SJSA1 (cell line): Measurements from ENCODE around the gene TMEM109. TPM values are rescaled to one million over a fixed set of nuclear protein-coding genes. Genes with fewer than 3 reads are reported as not detected.

Experiments
- DNase-seq, 2 experiments: peaks; one replicate each; pipeline ENCODE4 v3.0.0-alpha.2; 2015 to 2020; ENCODE audit warnings: low spot score in 2 of 2, low read depth in 1 of 2
- H3K27ac ChIP-seq: fragments of 250-450 bp; sonication (Bioruptor Pico); 2 replicates; pipeline ENCODE4 v1.5.1; 2020; ENCODE audit warnings: mild to moderate bottlenecking, moderate library complexity
- H3K27me3 ChIP-seq: fragments of 250-450 bp; sonication (Bioruptor Pico); replicated peaks from 2 replicates; pipeline ENCODE4 v1.5.1; 2020; ENCODE audit warnings: mild to moderate bottlenecking, moderate library complexity
- H3K36me3 ChIP-seq: fragments of 250-450 bp; sonication (Bioruptor Pico); 2 replicates; pipeline ENCODE4 v1.5.1; 2020; ENCODE audit warnings: mild to moderate bottlenecking
- H3K4me1 ChIP-seq: fragments of 250-450 bp; sonication (Bioruptor Pico); replicated peaks from 2 replicates; pipeline ENCODE4 v1.6.1; 2021; ENCODE audit warnings: mild to moderate bottlenecking
- H3K4me3 ChIP-seq: fragments of 250-450 bp; sonication (Bioruptor Pico); 2 replicates; pipeline ENCODE4 v1.5.1; 2020; ENCODE audit warnings: mild to moderate bottlenecking
- H3K9me3 ChIP-seq: fragments of 250-450 bp; sonication (Bioruptor Pico); replicated peaks from 2 replicates; pipeline ENCODE4 v1.5.1; 2020; ENCODE audit warnings: mild to moderate bottlenecking
- total RNA-seq: library from RNA; depleted of rRNA; stranded (reverse); fragments of >200 nt; shearing (Covaris generic); gene quantifications from 2 replicates; pipeline ENCODE4 v1.2.3, GENCODE V29; 2014

TMEM109 gene
- total RNA-seq, 1 experiment from 2014 or later, result 136 TPM

DNA sequence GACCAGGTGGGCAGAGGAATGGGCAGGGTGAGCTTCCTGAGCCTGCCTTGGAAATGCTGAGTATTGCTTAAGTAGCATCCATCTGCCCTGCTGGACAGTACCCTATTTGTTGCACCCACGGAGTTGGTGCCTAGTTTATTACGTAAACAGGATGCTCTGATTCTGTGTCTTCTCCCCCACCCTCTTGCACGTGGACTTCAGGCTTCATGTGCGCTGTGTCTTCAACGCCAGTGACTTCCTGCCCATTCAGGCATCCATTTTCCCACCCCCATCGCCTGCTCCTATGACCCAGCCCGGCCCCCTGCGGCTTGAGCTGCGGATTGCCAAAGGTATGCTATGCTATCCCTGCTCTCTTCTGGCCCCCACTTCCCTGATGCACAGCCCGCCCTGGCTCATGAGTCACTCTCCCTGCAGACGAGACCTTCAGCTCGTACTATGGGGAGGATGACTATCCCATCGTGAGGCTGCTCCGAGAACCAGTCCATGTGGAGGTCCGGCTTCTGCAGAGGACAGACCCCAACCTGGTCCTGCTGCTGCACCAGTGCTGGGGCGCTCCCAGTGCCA is 40.9 kb upstream of the TMEM109 start:
- no peak overlapping the region for H3K27ac ChIP-seq

DNA sequence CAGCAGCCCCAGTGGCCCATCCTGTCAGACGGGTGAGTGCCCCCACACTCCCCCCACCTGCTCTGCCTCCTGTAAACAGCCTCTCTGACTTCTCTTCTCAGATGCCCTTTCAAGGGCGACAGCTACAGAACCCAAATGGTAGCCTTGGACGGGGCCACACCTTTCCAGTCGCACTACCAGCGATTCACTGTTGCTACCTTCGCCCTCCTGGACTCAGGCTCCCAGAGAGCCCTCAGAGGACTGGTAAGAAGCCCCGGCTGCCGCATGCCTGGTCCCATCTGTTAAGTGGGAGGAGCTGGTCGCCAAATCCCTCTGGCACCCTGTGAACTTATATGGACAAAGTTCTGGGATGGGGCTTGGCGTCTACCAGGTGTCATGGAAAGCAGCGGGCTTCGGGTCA is 40.4 kb upstream of the TMEM109 start:
- H3K4me1 ChIP-seq, result peaks cover 10% of the 10 kb centered on the region
- no peaks in the 10 kb centered on the region for H3K27me3 ChIP-seq
- H3K27ac ChIP-seq, result no peak overlapping the region
- no peaks in the 10 kb centered on the region for H3K36me3 ChIP-seq
- H3K4me3 ChIP-seq, result no peak overlapping the region
- DNase-seq, result no peak
- no peaks in the 10 kb centered on the region for H3K9me3 ChIP-seq

More for the DNA sequence above, 40.9 kb upstream of the TMEM109 start:
- peak; percentile 28 to 70 for DNase-seq
- Histone ChIP-seq H3K4me1 (peaks cover 10% of the 10 kb centered on the region), H3K9me3 (no peaks in the 10 kb centered on the region), H3K36me3 (no peaks in the 10 kb centered on the region), H3K27me3 (no peaks in the 10 kb centered on the region), H3K4me3 (no peak overlapping the region)

DNA sequence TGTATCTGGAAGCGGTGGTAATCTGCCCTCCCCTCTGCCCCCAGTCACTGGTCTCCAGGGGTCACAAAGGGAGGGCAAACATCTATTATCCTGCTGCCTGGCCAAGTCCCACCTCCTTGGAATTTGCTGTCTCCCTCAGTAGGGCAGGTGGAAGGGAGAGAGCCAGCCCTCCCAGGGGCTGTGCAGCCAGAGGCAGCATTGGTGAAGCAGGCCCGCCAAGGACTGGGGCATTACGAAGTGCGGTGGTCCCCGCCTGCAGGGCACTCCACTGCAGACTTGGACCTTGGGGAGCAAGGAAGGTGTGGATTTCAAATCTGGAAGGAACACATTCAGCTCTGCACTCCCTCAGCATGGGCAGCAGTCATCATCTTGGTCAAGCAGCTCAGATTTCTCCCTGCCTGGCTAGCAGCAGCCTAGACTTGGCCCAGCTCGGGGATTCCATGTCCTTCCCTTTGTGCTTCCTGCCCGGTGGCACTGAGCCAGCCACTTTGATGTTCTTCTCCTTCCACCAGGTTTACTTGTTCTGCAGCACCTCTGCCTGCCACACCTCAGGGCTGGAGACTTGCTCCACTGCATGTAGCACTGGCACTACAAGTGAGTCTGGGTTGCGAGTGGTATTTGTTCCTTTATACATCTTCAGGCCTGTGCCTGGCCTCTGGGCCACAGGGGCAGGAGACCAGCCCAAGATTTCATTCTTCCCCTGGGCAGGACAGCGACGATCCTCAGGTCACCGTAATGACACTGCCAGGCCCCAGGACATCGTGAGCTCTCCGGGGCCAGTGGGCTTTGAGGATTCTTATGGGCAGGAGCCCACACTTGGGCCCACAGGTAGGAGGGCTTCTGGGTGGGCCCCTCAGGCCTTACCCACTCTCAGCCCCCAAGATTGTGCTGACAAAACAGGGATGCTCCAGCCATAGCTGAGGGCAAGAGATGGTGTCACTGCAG is 39.3 kb upstream of the TMEM109 start:
- no peaks in the 10 kb centered on the region for H3K27me3 ChIP-seq
- no peak overlapping the region for H3K27ac ChIP-seq
- no peak for DNase-seq
- H3K36me3 ChIP-seq, result no peaks in the 10 kb centered on the region; the same call in 1 of the 2 replicates
- H3K9me3 ChIP-seq, result no peaks in the 10 kb centered on the region
- H3K4me3 ChIP-seq, result no peak overlapping the region
- H3K4me1 ChIP-seq, result peaks cover 10% of the 10 kb centered on the region

DNA sequence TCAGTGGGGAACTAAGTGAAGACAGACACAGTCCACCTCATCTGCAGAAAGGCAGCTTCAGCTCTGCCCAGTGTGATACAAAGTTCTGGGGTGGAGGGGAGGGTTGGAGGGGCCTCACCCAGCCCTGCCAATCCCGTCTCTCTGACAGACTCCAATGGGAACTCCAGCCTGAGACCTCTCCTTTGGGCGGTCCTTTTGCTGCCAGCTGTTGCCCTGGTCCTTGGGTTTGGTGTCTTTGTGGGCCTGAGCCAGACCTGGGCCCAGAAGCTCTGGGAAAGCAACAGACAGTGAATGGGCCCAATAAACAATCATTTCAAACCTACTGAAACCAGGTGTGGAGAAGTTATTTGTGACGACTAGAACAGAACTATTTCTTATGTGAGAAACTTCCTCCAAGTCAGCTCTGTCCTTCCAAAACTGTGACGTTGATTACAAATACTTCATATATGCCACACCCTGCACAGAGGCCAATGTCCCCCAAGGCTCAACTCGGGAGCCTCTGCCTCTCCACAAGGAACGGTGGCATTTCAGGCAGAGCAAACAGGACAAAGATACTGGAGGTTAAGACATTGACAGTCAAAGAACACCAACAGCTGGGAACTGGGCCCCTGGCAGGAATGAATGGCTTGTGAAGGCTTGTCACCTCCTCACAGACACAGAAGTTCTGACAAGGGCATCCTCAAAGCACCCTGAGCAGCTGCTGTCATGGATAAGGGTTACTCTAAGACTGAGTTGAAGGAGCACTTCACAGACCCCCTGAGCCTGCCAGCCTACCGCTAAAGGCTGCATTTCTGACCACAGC is 38.4 kb upstream of the TMEM109 start:
- DNase-seq, result no peak
- no peak overlapping the region for H3K27ac ChIP-seq
- H3K4me1 ChIP-seq, result peaks cover 10% of the 10 kb centered on the region
- no peaks in the 10 kb centered on the region for H3K27me3 ChIP-seq
- H3K36me3 ChIP-seq, result peaks cover 4% of the 10 kb centered on the region; the same call in 1 of the 2 replicates
- H3K4me3 ChIP-seq, result no peak overlapping the region
- H3K9me3 ChIP-seq, result no peaks in the 10 kb centered on the region

GRCh38 chr11:60876168-60876485 is 37.8 kb upstream of the TMEM109 start:
- Histone ChIP-seq H3K9me3 (no peaks in the 10 kb centered on the region), H3K27ac (no peak overlapping the region), H3K36me3 (peaks cover 4% of the 10 kb centered on the region; the same call in 1 of the 2 replicates), H3K4me1 (peaks cover 10% of the 10 kb centered on the region), H3K27me3 (no peaks in the 10 kb centered on the region), H3K4me3 (no peak overlapping the region)
- DNase-seq, result no peak

DNA sequence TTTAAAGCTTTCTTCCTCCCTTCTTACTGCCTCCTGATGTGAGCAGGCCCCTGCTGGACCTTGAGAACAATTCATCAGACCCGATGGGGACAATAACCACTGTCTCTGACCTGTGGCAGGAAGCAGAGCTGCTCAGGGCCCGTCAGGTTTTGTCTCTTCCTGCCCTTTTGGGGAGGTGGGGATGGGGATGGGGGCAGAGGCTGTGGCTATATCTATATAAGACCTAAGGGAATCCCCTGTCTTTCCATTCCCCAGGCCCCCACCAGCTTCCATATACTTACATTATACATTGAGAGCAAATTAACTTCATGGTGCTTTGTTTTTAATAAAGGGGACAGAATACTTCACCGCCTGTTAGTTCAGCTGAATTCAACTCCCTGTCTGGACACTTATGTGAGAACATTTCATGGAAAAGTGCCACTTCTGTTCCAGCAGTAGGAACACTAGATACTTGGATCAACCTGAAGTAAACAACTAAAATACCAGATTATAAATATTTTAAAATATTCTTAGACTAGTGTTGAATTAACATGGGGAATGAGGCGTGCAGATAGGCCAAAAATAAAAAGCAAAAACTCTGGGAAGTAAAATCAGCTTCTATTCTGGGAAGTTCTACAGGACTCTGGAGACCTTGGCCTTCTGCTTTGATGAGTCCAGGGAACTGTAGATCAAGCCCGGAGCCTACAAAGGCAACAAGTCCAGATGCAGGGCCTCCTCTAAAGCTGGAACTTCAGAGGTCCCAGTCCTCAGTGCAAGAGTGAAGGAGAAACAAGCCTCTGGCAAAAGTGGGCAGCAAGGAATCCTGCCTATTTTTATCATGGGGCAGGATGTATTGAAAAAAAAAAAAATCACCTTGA is 35.5 kb upstream of the TMEM109 start:
- H3K4me3 ChIP-seq, result no peak overlapping the region
- DNase-seq, result no peak
- H3K36me3 ChIP-seq, result peaks cover 4% of the 10 kb centered on the region; the same call in 1 of the 2 replicates
- H3K4me1 ChIP-seq, result peaks cover 2% of the 10 kb centered on the region
- H3K9me3 ChIP-seq, result no peaks in the 10 kb centered on the region
- no peaks in the 10 kb centered on the region for H3K27me3 ChIP-seq
- no peak overlapping the region for H3K27ac ChIP-seq

GRCh38 chr11:60879104-60879503 is 34.9 kb upstream of the TMEM109 start:
- Histone ChIP-seq H3K9me3 (no peaks in the 10 kb centered on the region), H3K36me3 (peaks cover 4% of the 10 kb centered on the region; the same call in 1 of the 2 replicates), H3K27ac (no peak overlapping the region), H3K27me3 (no peaks in the 10 kb centered on the region), H3K4me1 (no peaks in the 10 kb centered on the region), H3K4me3 (no peak overlapping the region)
- DNase-seq, result no peak

DNA sequence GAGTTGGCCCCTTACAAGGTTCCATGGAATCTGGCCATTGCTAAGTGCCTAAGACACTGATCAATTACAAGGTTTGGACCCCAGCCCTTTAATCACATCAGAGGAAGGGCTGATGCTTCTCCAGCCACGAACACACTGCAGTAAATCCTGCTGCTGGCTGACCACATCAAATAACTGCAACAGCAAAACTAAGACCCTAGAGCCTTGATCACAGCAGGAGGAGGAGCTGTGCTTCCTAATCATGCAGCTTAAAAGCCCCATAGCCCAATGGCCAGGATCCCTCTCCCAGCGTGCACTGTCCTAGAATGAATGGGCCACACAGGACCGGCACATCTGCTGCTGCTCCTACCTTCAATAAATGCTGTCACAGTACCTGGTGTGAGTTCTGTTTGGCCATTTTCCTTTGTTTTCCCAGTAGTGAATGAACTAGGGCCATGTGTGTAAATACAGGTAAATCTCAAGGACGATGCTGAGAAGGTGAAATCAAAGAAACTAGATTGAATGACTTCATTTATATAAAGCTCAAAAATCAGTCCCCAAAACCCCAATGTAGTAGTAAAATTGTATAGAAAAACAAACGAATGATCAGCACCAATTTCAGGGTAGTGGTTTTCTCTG is 33.9 kb upstream of the TMEM109 start:
- Histone ChIP-seq H3K9me3 (no peaks in the 10 kb centered on the region), H3K27me3 (no peaks in the 10 kb centered on the region), H3K27ac (no peak overlapping the region), H3K4me1 (no peaks in the 10 kb centered on the region), H3K36me3 (peaks cover 4% of the 10 kb centered on the region; the same call in 1 of the 2 replicates), H3K4me3 (no peak overlapping the region)
- no peak for DNase-seq

DNA sequence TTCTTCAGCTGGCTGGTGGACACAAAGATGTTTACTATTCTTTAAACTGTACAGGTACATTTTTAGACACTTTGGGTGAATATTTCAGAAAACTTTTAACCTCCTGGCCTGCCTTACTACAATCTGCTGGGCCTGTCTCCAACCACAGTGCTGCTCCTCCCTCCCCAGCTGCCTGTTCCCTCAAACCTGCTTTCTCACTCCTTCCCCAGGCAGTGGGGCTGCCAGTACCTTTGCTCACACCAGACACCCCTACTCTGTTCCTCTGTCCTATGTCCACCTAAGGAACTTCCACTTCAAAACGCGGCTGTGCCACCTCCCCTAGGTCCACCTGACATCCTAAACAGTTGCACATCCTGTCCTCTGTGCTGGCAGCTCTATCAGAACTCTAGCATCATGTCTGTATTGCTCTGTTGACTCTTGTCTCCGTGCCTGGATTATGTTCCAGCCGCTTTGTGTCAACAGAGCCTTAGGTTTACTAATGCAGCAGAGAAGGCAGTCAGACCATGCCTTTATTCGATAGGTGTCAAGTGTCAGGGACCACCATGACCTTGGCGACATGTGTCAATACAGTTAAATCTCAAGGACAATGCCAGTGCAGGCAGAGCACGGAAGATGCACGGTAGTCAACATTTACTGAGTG is 33.2 kb upstream of the TMEM109 start:
- H3K4me1 ChIP-seq, result no peaks in the 10 kb centered on the region
- H3K4me3 ChIP-seq, result no peak overlapping the region
- H3K9me3 ChIP-seq, result no peaks in the 10 kb centered on the region
- H3K36me3 ChIP-seq, result peaks cover 4% of the 10 kb centered on the region; the same call in 1 of the 2 replicates
- no peaks in the 10 kb centered on the region for H3K27me3 ChIP-seq
- DNase-seq, result no peak
- no peak overlapping the region for H3K27ac ChIP-seq

GRCh38 chr11:60887556-60887955 is 26.4 kb upstream of the TMEM109 start:
- Histone ChIP-seq H3K27ac (no peak overlapping the region), H3K9me3 (no peaks in the 10 kb centered on the region), H3K27me3 (no peaks in the 10 kb centered on the region), H3K4me3 (no peak overlapping the region), H3K4me1 (no peaks in the 10 kb centered on the region), H3K36me3 (peaks cover 15% of the 10 kb centered on the region)
- peak in 1 of 2 experiments; percentile 39 for DNase-seq

GRCh38 chr11:60889869-60890311 is 24.1 kb upstream of the TMEM109 start:
- H3K9me3 ChIP-seq, result no peaks in the 10 kb centered on the region
- DNase-seq, result no peak
- no peaks in the 10 kb centered on the region for H3K4me1 ChIP-seq
- peaks cover 39% of the 10 kb centered on the region for H3K36me3 ChIP-seq
- no peak overlapping the region for H3K27ac ChIP-seq
- H3K4me3 ChIP-seq, result no peak overlapping the region
- H3K27me3 ChIP-seq, result no peaks in the 10 kb centered on the region

DNA sequence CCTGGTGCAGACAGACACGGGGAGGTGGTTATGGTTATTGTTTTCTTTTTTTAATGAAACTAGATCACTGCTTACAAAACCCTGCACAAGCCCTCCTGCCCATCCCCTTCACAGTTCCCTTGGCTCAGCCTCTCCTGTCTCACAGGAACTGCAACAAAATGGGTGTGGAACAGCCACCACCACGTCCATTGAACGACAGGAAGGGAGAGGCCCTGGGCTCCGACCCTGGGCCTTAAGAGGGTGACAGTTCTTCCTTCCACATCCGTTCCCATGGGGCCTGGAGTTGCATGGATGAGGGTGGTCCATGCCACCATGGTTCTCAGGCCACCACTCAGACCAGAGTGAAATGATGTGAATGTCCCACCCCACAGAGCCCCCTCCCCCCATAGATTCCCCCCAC is 23.3 kb upstream of the TMEM109 start:
- no peak for DNase-seq
- no peaks in the 10 kb centered on the region for H3K4me1 ChIP-seq
- no peak overlapping the region for H3K4me3 ChIP-seq
- H3K9me3 ChIP-seq, result no peaks in the 10 kb centered on the region
- H3K27me3 ChIP-seq, result no peaks in the 10 kb centered on the region
- H3K36me3 ChIP-seq, result peaks cover 47% of the 10 kb centered on the region
- H3K27ac ChIP-seq, result no peak overlapping the region
